Mesenchymal stem cell (in vitro differentiated cells and primary cell): ENCODE results near the gene BMI1.

ENCODE experiments used
- DNase-seq: peaks from one replicate; pipeline ENCODE4 v3.0.0-alpha.2; 2013
- H2AFZ ChIP-seq: one replicate; pipeline ENCODE4 v1.6.1; 2013; ENCODE audit warnings: low read depth, mild to moderate bottlenecking, control low read depth, inconsistent platforms, low read length, moderate library complexity
- H2AK5ac ChIP-seq: 2 replicates; pipeline ENCODE4 v1.6.1; 2013; ENCODE audit warnings: low read length, moderate library complexity, mild to moderate bottlenecking, inconsistent platforms; ENCODE audit not compliant: severe bottlenecking
- H2BK120ac ChIP-seq: one replicate; pipeline ENCODE4 v1.6.1; 2013; ENCODE audit warnings: low read depth, mild to moderate bottlenecking, inconsistent platforms, low read length, moderate library complexity
- H2BK12ac ChIP-seq, 2 experiments: one replicate each; pipeline ENCODE4 v1.6.1; 2013; ENCODE audit warnings: inconsistent platforms in 2 of 2, low read length in 2 of 2, mild to moderate bottlenecking in 2 of 2, moderate library complexity in 2 of 2, control low read depth in 1 of 2
- H2BK15ac ChIP-seq: one replicate; pipeline ENCODE4 v1.6.1; 2013; ENCODE audit warnings: mild to moderate bottlenecking, low read depth, inconsistent platforms; ENCODE audit not compliant: poor library complexity, severe bottlenecking
- H2BK5ac ChIP-seq: 2 replicates; pipeline ENCODE4 v1.6.1; 2013; ENCODE audit warnings: low read depth, mild to moderate bottlenecking, low read length, control low read depth, inconsistent platforms; ENCODE audit not compliant: poor library complexity, severe bottlenecking
- H3K14ac ChIP-seq, 2 experiments: one replicate each; pipeline ENCODE4 v1.6.1; 2013; ENCODE audit warnings: inconsistent platforms in 2 of 2, low read length in 2 of 2, control low read depth in 1 of 2, mild to moderate bottlenecking in 1 of 2, moderate library complexity in 1 of 2
- H3K18ac ChIP-seq, 2 experiments: one replicate each; pipeline ENCODE4 v1.6.1; 2013; ENCODE audit warnings: inconsistent platforms in 2 of 2, low read length in 2 of 2, control low read depth in 1 of 2, low read depth in 1 of 2, mild to moderate bottlenecking in 1 of 2
- H3K23ac ChIP-seq, 2 experiments: one replicate each; pipeline ENCODE4 v1.6.1; 2013; ENCODE audit warnings: inconsistent platforms in 2 of 2, low read length in 2 of 2, mild to moderate bottlenecking in 2 of 2, moderate library complexity in 2 of 2, control low read depth in 1 of 2
- H3K27ac ChIP-seq: 2 replicates; pipeline ENCODE4 v1.5.1; 2013; ENCODE audit warnings: mild to moderate bottlenecking, moderate library complexity, low read length, control low read depth, inconsistent platforms; ENCODE audit not compliant: poor library complexity, severe bottlenecking
- H3K27me3 ChIP-seq, 2 experiments: 2 replicates each; pipeline versions ENCODE4 v1.6.1 to v1.7.0; 2013; ENCODE audit warnings: low read length in 2 of 2, mild to moderate bottlenecking in 2 of 2, moderate library complexity in 2 of 2, control low read depth in 1 of 2, inconsistent platforms in 1 of 2; ENCODE audit not compliant: control insufficient read depth in 1 of 2, insufficient read depth in 1 of 2
- H3K36me3 ChIP-seq, 2 experiments: 2 replicates each; pipeline versions ENCODE4 v1.6.1 to v1.7.0; 2013; ENCODE audit warnings: low read length in 2 of 2, control low read depth in 1 of 2, inconsistent platforms in 1 of 2, low read depth in 1 of 2, mild to moderate bottlenecking in 1 of 2; ENCODE audit not compliant: insufficient read depth in 2 of 2, control insufficient read depth in 1 of 2
- H3K4ac ChIP-seq, 2 experiments: one replicate each; pipeline ENCODE4 v1.6.1; 2013; ENCODE audit warnings: inconsistent platforms in 2 of 2, low read length in 2 of 2, mild to moderate bottlenecking in 2 of 2, moderate library complexity in 2 of 2, control low read depth in 1 of 2, low read depth in 1 of 2
- H3K4me1 ChIP-seq: 2 replicates; pipeline ENCODE4 v1.6.1; 2013; ENCODE audit warnings: low read depth, low read length, control low read depth; ENCODE audit not compliant: control insufficient read depth, insufficient read depth
- H3K4me2 ChIP-seq: 2 replicates; pipeline ENCODE4 v1.6.1; 2013; ENCODE audit warnings: low read length, mild to moderate bottlenecking, inconsistent platforms; ENCODE audit not compliant: poor library complexity, severe bottlenecking
- H3K4me3 ChIP-seq, 2 experiments: 2 replicates each; pipeline versions ENCODE4 v1.5.1 to v1.7.0; 2013; ENCODE audit warnings: low read length in 2 of 2, mild to moderate bottlenecking in 2 of 2, control low read depth in 1 of 2, low read depth in 1 of 2; ENCODE audit not compliant: insufficient read depth in 1 of 2
- H3K79me1 ChIP-seq: replicated peaks from 2 replicates; pipeline ENCODE4 v1.6.1; 2013; ENCODE audit warnings: mild to moderate bottlenecking, control low read depth, low read length, inconsistent platforms; ENCODE audit not compliant: poor library complexity, severe bottlenecking
- H3K9ac ChIP-seq: 2 replicates; pipeline ENCODE4 v1.7.0; 2013; ENCODE audit warnings: mild to moderate bottlenecking, low read length, moderate library complexity
- H3K9me3 ChIP-seq: 2 replicates; pipeline ENCODE4 v1.7.0; 2013; ENCODE audit warnings: mild to moderate bottlenecking, low read length; ENCODE audit not compliant: control insufficient read depth
- H4K8ac ChIP-seq: one replicate; pipeline ENCODE4 v1.6.1; 2013; ENCODE audit warnings: inconsistent platforms, mild to moderate bottlenecking, low read length, moderate library complexity
- H4K91ac ChIP-seq: one replicate; pipeline ENCODE4 v1.6.1; 2013; ENCODE audit warnings: mild to moderate bottlenecking, low read length, inconsistent platforms
- WGBS: methylation state at CpG from one replicate; pipeline ENCODE4 v1.1.7; 2013; ENCODE audit warnings: mixed read lengths; 5-methylcytosine and 5-hydroxymethylcytosine counted together

BMI1 gene

GRCh38 chr10:22332116-22332692 lies 11.3 kb downstream of the BMI1 start:
- H2AFZ ChIP-seq: no peak overlapping the region
- H2BK15ac ChIP-seq: no peak overlapping the region
- peaks cover 34 to 43% of the 10 kb centered on the region in 2 experiments for H3K27me3 ChIP-seq
- no peak overlapping the region for H3K9ac ChIP-seq
- no peak overlapping the region for H2BK5ac ChIP-seq
- H3K14ac ChIP-seq: no peak overlapping the region
- H4K8ac ChIP-seq: no peak overlapping the region
- H3K9me3 ChIP-seq: no peaks in the 10 kb centered on the region
- no peak overlapping the region for H3K18ac ChIP-seq
- no peak overlapping the region for H2BK120ac ChIP-seq
- no peak overlapping the region for H2AK5ac ChIP-seq
- no peak overlapping the region for H3K27ac ChIP-seq
- no peak overlapping the region for H3K23ac ChIP-seq
- WGBS: 74% methylated on average over 6 of the region's 7 CpGs
- H3K4ac ChIP-seq: no peak overlapping the region
- H3K79me1 ChIP-seq: no peaks in the 10 kb centered on the region
- H3K4me1 ChIP-seq: peaks cover 24% of the 10 kb centered on the region
- no peak overlapping the region for H2BK12ac ChIP-seq
- H3K36me3 ChIP-seq: peaks cover 3 to 31% of the 10 kb centered on the region in 2 experiments
- no peak overlapping the region for H3K4me3 ChIP-seq
- no peak overlapping the region for H3K4me2 ChIP-seq
- no peak overlapping the region for H4K91ac ChIP-seq
- no peak for DNase-seq

GRCh38 chr10:22333167-22333974 lies 12.5 kb downstream of the BMI1 start:
- peak; percentile 10 for DNase-seq
- Histone ChIP-seq H2BK12ac (no peak overlapping the region), H3K9me3 (no peaks in the 10 kb centered on the region), H2BK5ac (no peak overlapping the region), H3K18ac (no peak overlapping the region), H3K23ac (no peak overlapping the region), H2BK120ac (no peak overlapping the region), H3K4me2 (no peak overlapping the region), H3K4me1 (peaks cover 24% of the 10 kb centered on the region), H4K8ac (no peak overlapping the region), H2BK15ac (no peak overlapping the region), H3K14ac (no peak overlapping the region), H3K79me1 (no peaks in the 10 kb centered on the region), H3K4me3 (no peak overlapping the region), H3K27ac (no peak overlapping the region), H2AFZ (no peak overlapping the region), H2AK5ac (no peak overlapping the region), H3K36me3 (peaks cover 3 to 20% of the 10 kb centered on the region in 2 experiments), H3K4ac (no peak overlapping the region), H4K91ac (no peak overlapping the region), H3K9ac (no peak overlapping the region), H3K27me3 (peaks cover 46 to 54% of the 10 kb centered on the region in 2 experiments)
- 18% methylated on average over 23 of the region's 25 CpGs for WGBS

- Histone ChIP-seq H2BK12ac (no peak overlapping the region), H2BK120ac (no peak overlapping the region), H3K9ac (no peak overlapping the region), H3K9me3 (no peaks in the 10 kb centered on the region), H3K23ac (no peak overlapping the region), H3K4me3 (no peak overlapping the region), H3K79me1 (no peaks in the 10 kb centered on the region), H3K36me3 (peaks cover 3 to 14% of the 10 kb centered on the region in 2 experiments), H3K27ac (no peak overlapping the region), H3K4ac (no peak overlapping the region), H4K91ac (no peak overlapping the region), H4K8ac (no peak overlapping the region), H3K14ac (no peak overlapping the region), H2BK15ac (no peak overlapping the region), H2AK5ac (no peak overlapping the region), H2AFZ (no peak overlapping the region), H3K27me3 (peaks cover 51 to 60% of the 10 kb centered on the region in 2 experiments), H3K4me2 (no peak overlapping the region), H3K18ac (no peak overlapping the region), H2BK5ac (no peak overlapping the region), H3K4me1 (peaks cover 24% of the 10 kb centered on the region)
- no peak for DNase-seq
- 23% methylated on average over 16 of the region's 16 CpGs for WGBS
Measured at GRCh38 chr10:22333975-22334282, 13.0 kb downstream of the BMI1 start.

GRCh38 chr10:22334414-22335172 lies 13.7 kb downstream of the BMI1 start:
- no peaks in the 10 kb centered on the region for H3K79me1 ChIP-seq
- H4K91ac ChIP-seq: no peak overlapping the region
- 5% methylated on average over 65 of the region's 73 CpGs for WGBS
- H2BK5ac ChIP-seq: no peak overlapping the region
- no peak overlapping the region for H2AFZ ChIP-seq
- H3K4me1 ChIP-seq: peaks cover 24% of the 10 kb centered on the region
- peaks cover 58 to 63% of the 10 kb centered on the region in 2 experiments for H3K27me3 ChIP-seq
- DNase-seq: peak; percentile 14
- peak overlapping the region; percentile 56 for H3K4me2 ChIP-seq
- no peak overlapping the region for H2BK12ac ChIP-seq
- peak overlapping the region; percentile 38 to 76 for H3K4me3 ChIP-seq
- no peak overlapping the region for H2BK120ac ChIP-seq
- peak overlapping the region in 1 of 2 experiments; percentile 47 for H3K18ac ChIP-seq
- no peaks in the 10 kb centered on the region for H3K9me3 ChIP-seq
- H3K14ac ChIP-seq: no peak overlapping the region
- peaks cover 0 to 8% of the 10 kb centered on the region in 2 experiments for H3K36me3 ChIP-seq
- H3K9ac ChIP-seq: peak overlapping the region; percentile 82
- no peak overlapping the region for H2AK5ac ChIP-seq
- H4K8ac ChIP-seq: peak overlapping the region; percentile 61
- H2BK15ac ChIP-seq: peak overlapping the region; percentile 77
- H3K23ac ChIP-seq: no peak overlapping the region
- H3K4ac ChIP-seq: no peak overlapping the region
- no peak overlapping the region for H3K27ac ChIP-seq
